Lower leg skin (tissue), 4 donors: ENCODE measurements around the gene C6orf141. TPM values are rescaled to one million over a fixed set of nuclear protein-coding genes. Genes with fewer than 3 reads are reported as not detected.

Source experiments
- DNase-seq, 2 donors: peaks; one replicate each; pipeline ENCODE4 v3.0.0-alpha.2; 2019; ENCODE audit warnings: low spot score in 2 of 2
- H3K4me3 ChIP-seq: fragments of 200-600 bp; sonication (generic); 2 replicates; pipeline ENCODE4 v1.5.1; 2017; ENCODE audit warnings: mild to moderate bottlenecking, low read depth; ENCODE audit not compliant: poor library complexity, severe bottlenecking
- POLR2A ChIP-seq, 2 donors: fragments of 450-650 bp; IDR thresholded peaks; one replicate each; pipeline ENCODE4 v1.6.1; 2016 to 2017; ENCODE audit warnings: antibody characterized with exemption in 2 of 2, mild to moderate bottlenecking in 1 of 2, moderate library complexity in 1 of 2
- WGBS, 2 donors: methylation state at CpG; one replicate each; pipeline ENCODE4 v1.1.5; 2018; 5-methylcytosine and 5-hydroxymethylcytosine counted together
- intact Hi-C: fragments of 100-400 bp; cut with DNase I; formaldehyde crosslinking; loops from one replicate; pipeline ENCODE4 v1.15.0; 2023; ENCODE audit warnings: low total_unique reads
- total RNA-seq, 4 donors: library from RNA; depleted of rRNA; stranded (reverse); fragments of >200 nt; gene quantifications; one replicate each; pipeline ENCODE4 v1.1.0, GENCODE V29; 2016
- TF ChIP-seq, protein P1 (sequence below), 3 donors: fragments of 450-650 bp; IDR thresholded peaks; one replicate each; pipeline ENCODE4 v1.5.1; 2016; ENCODE audit warnings: antibody characterized with exemption in 3 of 3, mild to moderate bottlenecking in 3 of 3, moderate library complexity in 2 of 3

Gene C6orf141
- total RNA-seq, 4 donors from 2014 or later, result 4.2 to 25.6 (median 9.5) TPM

DNA sequence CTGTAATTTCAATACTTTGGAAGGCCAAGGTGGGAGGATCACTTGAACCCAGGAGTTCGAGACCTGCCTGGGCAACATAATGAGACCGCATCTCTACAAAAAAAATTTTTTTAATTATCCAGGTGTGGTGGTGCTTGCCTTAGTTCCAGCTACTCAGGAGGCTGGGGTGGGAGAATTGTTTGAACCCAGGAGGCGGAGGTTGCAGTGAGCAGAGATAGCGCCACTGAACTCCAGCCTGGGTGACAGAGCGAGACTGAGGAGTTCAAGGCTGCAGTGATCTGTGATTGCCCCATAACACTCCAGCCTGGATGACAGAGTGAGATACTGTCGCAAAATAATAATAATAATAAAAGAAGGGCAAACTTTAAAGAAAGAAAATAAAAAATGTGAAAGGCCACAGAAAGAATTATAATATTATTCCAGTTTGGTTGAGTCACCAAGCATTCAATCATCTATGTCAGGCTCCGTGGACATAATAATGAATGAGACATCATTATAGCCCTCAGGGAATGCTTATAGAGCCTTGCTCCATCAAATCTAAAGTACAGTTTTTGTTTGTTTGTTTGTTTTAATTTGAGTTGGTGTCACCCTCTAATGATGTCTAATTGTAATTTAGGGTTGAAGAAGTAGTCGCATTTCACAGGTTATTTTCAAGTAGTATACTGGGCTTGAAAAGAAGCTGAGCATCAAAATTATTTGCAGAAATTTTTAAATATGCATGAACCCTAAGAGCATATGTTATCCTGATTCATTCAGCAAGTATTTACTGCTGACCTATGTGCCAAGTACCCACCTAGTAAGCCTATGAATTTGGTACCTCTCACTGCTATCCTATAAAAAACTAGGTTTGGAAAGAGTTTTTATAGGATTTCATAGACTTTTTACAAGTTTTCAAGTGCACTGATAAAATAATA, 35.6 kb upstream of the C6orf141 start:
- TF ChIP-seq POLR2A (IDR thresholded peaks at IDR 0.05), result no peak
- TF ChIP-seq, protein P1, sequence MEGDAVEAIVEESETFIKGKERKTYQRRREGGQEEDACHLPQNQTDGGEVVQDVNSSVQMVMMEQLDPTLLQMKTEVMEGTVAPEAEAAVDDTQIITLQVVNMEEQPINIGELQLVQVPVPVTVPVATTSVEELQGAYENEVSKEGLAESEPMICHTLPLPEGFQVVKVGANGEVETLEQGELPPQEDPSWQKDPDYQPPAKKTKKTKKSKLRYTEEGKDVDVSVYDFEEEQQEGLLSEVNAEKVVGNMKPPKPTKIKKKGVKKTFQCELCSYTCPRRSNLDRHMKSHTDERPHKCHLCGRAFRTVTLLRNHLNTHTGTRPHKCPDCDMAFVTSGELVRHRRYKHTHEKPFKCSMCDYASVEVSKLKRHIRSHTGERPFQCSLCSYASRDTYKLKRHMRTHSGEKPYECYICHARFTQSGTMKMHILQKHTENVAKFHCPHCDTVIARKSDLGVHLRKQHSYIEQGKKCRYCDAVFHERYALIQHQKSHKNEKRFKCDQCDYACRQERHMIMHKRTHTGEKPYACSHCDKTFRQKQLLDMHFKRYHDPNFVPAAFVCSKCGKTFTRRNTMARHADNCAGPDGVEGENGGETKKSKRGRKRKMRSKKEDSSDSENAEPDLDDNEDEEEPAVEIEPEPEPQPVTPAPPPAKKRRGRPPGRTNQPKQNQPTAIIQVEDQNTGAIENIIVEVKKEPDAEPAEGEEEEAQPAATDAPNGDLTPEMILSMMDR (IDR thresholded peaks at IDR 0.05), result no peak
- WGBS, 2 donors, result 65 to 74% methylated on average over 8 of the region's 8 CpGs
- DNase-seq, result no peak
- intact Hi-C loops, result no loop called here
- no peak overlapping the region for H3K4me3 ChIP-seq

GRCh38 chr6:49515485-49516146, 34.9 kb upstream of the C6orf141 start:
- TF ChIP-seq POLR2A (IDR thresholded peaks at IDR 0.05), result no peak
- TF ChIP-seq, protein P1 (IDR thresholded peaks at IDR 0.05), result no peak
- intact Hi-C loops, result no loop called here
- WGBS, 2 donors, result 68 to 71% methylated on average over 10 of the region's 10 CpGs
- no peak for DNase-seq
- no peak overlapping the region for H3K4me3 ChIP-seq

GRCh38 chr6:49516147-49516505, 34.3 kb upstream of the C6orf141 start:
- no peak overlapping the region for H3K4me3 ChIP-seq
- no peak for DNase-seq
- TF ChIP-seq, protein P1 (IDR thresholded peaks at IDR 0.05), result no peak
- TF ChIP-seq POLR2A (IDR thresholded peaks at IDR 0.05), result no peak
- WGBS, 2 donors, result 67 to 79% methylated on average over 4 of the region's 4 CpGs
- intact Hi-C loops, result no loop called here

DNA sequence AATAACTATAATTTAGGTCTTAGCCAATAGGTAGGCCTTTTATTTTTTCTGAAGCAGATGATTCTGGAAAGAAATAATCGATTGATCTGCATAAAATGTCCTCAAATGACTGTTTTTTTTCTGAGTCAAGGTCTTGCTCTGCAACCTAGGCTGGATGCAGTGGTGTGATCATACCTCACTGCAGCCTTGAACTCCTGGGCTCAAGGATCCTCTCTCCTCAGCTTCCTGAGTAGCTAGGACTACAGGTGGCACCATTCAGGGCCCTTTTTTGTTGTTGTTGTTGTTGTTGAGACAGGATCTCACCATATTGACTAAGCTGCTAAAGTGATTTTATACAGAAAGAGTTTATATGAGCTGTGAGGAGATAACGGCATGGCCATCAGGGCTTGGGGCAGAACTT, 32.5 kb upstream of the C6orf141 start:
- DNase-seq, result no peak
- no peak overlapping the region for H3K4me3 ChIP-seq
- intact Hi-C loops, result no loop called here
- 86 to 89% methylated on average over 2 of the region's 2 CpGs for WGBS, 2 donors
- no peak for TF ChIP-seq POLR2A (IDR thresholded peaks at IDR 0.05)
- TF ChIP-seq, protein P1 (IDR thresholded peaks at IDR 0.05), result no peak

DNA sequence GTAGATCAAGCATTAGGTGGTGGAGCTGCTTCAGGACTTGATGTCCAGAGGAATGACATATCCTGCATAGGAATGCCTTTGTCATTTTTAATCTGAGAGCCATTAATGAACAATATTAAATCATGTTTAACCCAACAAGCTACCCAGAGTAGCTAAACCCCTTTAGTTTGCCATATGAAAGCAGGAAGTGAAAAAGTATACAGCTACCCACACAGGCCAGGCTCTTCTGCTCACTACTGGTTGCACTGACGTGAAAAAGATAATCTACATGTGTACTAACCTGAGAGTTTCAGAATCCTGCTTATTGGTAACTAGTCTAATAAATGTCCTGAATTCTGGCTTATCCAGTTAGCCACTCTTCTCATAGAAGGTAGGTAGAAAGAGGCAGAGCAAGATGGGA, 30.8 kb upstream of the C6orf141 start:
- 81 to 90% methylated on average over 1 of the region's 1 CpG for WGBS, 2 donors
- TF ChIP-seq POLR2A (IDR thresholded peaks at IDR 0.05), result no peak
- TF ChIP-seq, protein P1 (IDR thresholded peaks at IDR 0.05), result no peak
- DNase-seq, result no peak
- intact Hi-C loops, result no loop called here
- H3K4me3 ChIP-seq, result no peak overlapping the region
